PFSK-1 (cell line): ENCODE measurements around the gene PCED1B.

Experiments used
- FOXP2 ChIP-seq: optimal IDR thresholded peaks from 2 replicates; pipeline ENCODE3; 2011; ENCODE audit warnings: borderline replicate concordance, control low read depth, inconsistent platforms; ENCODE audit not compliant: insufficient read depth; ENCODE audit errors: extremely low read length, extremely low read depth
- POLR2AphosphoS5 ChIP-seq: IDR thresholded peaks from 2 replicates; pipeline ENCODE4 v1.6.1; 2012; ENCODE audit warnings: low read depth, mild to moderate bottlenecking, control low read depth, low read length, moderate library complexity
- SIN3A ChIP-seq: IDR thresholded peaks from 2 replicates; pipeline ENCODE4 v1.6.1; 2012; ENCODE audit warnings: mild to moderate bottlenecking, low read length, moderate library complexity, borderline replicate concordance; ENCODE audit not compliant: insufficient read depth
- TAF1 ChIP-seq: IDR thresholded peaks from 2 replicates; pipeline ENCODE4 v1.6.1; 2012; ENCODE audit warnings: low read length, control low read depth, borderline replicate concordance; ENCODE audit not compliant: insufficient read depth
- TF ChIP-seq, protein P1 (sequence below), 2 experiments: IDR thresholded peaks; 2 replicates each; pipeline versions ENCODE4 v1.6.1 to v1.8.0; 2011 to 2012; ENCODE audit warnings: low read depth in 2 of 2, low read length in 2 of 2, control low read depth in 1 of 2, inconsistent platforms in 1 of 2, mild to moderate bottlenecking in 1 of 2, moderate library complexity in 1 of 2; ENCODE audit not compliant: insufficient read depth in 1 of 2

Gene PCED1B

DNA sequence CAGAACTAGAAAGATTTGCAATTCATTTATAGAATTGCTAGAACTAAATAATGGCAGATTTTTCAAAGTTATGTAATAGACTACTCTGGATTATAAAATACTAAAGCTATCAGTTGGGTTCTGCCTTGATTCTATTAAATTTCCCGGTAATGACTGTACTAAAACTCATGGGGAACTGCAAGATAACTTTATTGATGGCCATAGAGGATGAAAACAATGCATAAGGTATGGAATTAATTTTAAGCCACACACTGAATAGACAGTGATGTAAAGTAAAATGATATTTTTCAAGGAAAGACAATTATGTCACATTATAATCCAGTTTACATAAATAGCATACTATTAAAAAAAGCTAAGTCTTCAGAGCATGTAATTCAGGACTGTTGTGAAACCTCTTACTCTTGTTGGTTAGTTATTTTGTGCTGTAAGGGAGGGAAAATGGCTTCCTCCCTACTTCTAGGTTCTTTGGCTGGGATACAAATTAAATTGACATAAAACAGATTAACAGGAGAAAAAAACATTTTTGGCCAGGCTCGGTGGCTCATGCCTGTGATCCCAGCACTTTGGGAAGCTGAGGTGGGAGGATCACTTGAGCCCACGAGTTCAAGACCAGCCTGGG lies 134.7 kb downstream of the PCED1B start:
- TF ChIP-seq POLR2AphosphoS5 (no peak), FOXP2 (no peak), SIN3A (no peak), TAF1 (no peak)
- TF ChIP-seq, protein P1, sequence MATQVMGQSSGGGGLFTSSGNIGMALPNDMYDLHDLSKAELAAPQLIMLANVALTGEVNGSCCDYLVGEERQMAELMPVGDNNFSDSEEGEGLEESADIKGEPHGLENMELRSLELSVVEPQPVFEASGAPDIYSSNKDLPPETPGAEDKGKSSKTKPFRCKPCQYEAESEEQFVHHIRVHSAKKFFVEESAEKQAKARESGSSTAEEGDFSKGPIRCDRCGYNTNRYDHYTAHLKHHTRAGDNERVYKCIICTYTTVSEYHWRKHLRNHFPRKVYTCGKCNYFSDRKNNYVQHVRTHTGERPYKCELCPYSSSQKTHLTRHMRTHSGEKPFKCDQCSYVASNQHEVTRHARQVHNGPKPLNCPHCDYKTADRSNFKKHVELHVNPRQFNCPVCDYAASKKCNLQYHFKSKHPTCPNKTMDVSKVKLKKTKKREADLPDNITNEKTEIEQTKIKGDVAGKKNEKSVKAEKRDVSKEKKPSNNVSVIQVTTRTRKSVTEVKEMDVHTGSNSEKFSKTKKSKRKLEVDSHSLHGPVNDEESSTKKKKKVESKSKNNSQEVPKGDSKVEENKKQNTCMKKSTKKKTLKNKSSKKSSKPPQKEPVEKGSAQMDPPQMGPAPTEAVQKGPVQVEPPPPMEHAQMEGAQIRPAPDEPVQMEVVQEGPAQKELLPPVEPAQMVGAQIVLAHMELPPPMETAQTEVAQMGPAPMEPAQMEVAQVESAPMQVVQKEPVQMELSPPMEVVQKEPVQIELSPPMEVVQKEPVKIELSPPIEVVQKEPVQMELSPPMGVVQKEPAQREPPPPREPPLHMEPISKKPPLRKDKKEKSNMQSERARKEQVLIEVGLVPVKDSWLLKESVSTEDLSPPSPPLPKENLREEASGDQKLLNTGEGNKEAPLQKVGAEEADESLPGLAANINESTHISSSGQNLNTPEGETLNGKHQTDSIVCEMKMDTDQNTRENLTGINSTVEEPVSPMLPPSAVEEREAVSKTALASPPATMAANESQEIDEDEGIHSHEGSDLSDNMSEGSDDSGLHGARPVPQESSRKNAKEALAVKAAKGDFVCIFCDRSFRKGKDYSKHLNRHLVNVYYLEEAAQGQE (IDR thresholded peaks at IDR 0.05; ENCODE audit: insufficient read depth in 1 of 2, low read depth in 2 of 2, low read length in 2 of 2), result no peak

DNA sequence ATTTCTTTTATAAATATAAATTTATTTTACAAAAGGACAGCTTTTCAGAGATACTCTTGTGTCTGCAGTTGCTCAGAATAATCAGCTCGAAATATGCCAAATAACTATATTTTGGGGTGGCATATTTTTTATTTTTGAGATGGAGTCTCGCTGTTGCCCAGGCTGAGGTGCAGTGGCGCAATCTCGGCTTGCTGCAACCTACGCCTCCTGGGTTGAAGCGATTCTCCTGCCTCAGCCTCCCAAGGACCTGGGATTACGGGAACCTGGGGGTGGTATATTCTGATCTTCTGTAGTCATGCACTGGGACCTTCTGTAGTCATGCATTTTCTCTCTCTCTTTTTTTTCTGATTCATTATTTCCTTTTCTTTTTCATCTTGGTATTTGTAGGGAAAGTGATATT lies 135.3 kb downstream of the PCED1B start:
- TF ChIP-seq POLR2AphosphoS5 (no peak), SIN3A (no peak), FOXP2 (no peak)

DNA sequence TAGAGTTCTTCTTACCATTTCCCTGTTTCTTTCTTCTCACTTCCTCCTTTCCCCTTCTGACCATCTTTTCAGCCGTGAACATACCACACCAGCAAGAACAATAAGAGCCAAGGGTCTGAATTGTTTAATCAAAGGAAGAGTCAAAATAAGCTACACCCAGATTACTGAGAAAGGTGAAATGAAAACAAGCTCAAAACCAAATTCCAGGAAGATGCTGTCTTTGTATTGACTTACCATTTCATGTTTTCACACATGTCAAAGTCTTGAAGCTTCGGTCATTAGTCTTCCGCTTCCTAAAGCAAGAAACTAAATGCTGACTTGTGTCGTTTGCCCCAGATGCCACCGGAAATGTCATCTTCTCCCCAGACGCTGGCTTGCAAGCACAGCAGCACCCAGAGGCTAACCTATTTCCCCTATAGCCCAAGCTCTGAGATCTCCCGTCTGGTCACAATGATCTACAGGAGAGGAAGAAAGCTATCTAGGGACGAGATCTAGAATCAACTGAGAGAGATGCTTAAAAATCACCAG lies 136.8 kb downstream of the PCED1B start:
- TF ChIP-seq POLR2AphosphoS5 (no peak), TAF1 (no peak), SIN3A (no peak), FOXP2 (no peak)
- TF ChIP-seq, protein P1 (IDR thresholded peaks at IDR 0.05; ENCODE audit: insufficient read depth in 1 of 2, low read depth in 2 of 2, low read length in 2 of 2), result no peak

DNA sequence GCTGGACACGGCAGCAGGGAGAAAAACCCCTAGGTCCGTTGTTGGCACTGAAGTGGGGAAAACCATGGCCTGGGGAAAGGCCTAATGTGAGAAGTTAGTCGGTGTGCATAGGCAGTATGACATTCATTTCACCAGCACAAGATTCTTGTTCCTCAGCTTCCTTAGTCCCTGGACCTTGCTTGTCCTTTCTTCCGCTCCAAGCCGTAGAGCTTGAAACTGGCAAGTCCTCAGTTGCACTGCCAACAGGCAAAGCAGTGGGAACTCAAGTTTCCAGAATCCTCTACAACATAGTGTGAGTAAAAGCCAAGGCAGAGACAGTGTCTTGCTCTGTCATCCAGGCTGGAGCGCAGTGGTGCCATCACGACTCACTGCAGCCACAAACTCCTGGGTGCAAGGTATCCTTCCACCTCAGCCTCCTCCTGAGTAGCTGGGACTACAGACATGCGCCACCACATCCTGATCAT lies 138.8 kb downstream of the PCED1B start:
- TF ChIP-seq POLR2AphosphoS5, result no peak
- no peak for TF ChIP-seq SIN3A
- TF ChIP-seq FOXP2, result no peak
- TF ChIP-seq, protein P1 (IDR thresholded peaks at IDR 0.05; ENCODE audit: insufficient read depth in 1 of 2, low read depth in 2 of 2, low read length in 2 of 2), result no peak
- no peak for TF ChIP-seq TAF1

DNA sequence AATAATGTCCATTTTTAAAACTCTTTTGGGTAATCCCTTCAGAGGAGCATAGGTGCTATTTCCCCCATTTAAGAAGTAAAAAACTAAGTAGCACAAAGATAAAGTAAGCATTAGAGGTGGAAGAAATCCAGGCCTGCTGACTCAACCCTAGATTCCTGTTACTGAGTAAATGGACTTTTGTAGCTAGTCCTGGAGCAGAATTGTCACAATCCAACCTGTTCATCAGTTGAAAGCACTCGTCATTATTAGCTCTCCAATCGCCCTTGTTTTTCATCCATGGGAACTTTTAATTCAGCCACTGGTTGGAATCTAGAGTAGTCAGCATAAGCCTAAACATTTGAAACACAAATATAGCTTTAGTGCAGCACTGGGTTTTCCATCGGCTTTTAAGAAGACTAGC lies 139.8 kb downstream of the PCED1B start:
- TF ChIP-seq FOXP2 (no peak), SIN3A (no peak)

DNA sequence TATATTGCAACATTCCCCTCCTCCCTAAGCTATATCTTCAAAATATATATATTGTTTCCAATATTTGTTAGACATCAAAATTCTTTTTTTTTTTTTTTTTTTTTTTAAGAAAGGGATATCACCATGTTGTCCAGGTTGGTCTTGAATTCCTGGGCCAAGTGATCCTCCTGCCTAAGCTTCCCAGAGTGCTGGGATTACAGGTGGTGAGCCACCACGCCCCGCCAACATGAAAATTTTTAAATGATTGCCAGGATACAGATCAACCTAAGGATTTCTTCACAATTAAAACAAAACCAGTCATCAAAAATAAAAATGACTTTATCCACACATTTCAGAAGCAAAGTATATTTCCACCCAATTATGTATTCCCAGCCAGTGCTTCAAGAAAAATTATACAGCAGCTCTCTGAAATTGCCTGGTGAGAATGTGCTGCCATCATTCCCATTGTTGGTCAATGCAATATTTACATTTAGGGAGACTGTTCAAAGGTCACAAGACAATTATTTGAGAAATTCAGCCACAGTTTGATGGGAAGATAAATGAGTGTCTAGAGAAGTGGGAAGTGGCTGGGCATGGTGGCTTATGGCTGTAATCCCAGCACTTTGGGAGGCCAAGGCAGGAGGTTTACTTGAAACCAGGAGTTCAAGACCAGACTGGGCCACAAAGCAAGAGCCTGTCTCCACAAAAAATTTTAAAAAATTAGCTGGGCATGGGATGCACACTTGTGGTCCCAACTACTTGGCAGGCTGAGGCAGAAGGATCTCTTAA lies 142.0 kb downstream of the PCED1B start:
- TF ChIP-seq, protein P1 (IDR thresholded peaks at IDR 0.05; ENCODE audit: insufficient read depth in 1 of 2, low read depth in 2 of 2, low read length in 2 of 2), result no peak
- TF ChIP-seq TAF1 (no peak), POLR2AphosphoS5 (no peak), SIN3A (no peak), FOXP2 (no peak)
